Liver (tissue), 3 donors: ENCODE results near the gene MAPRE2.

ENCODE experiments used
- EGR1 ChIP-seq, 2 donors: IDR thresholded peaks; 2 replicates each; pipeline ENCODE4 v1.6.1; 2016 to 2018; ENCODE audit warnings: antibody characterized with exemption in 2 of 2, low read depth in 2 of 2
- FOXA1 ChIP-seq: IDR thresholded peaks from 2 replicates; pipeline ENCODE4 v1.6.1; 2016; ENCODE audit warnings: antibody characterized with exemption
- NR2F2 ChIP-seq: IDR thresholded peaks from 2 replicates; pipeline ENCODE4 v1.6.1; 2016; ENCODE audit warnings: antibody characterized with exemption
- REST ChIP-seq: IDR thresholded peaks from 2 replicates; pipeline ENCODE4 v1.6.1; 2016; ENCODE audit warnings: antibody characterized with exemption, mild to moderate bottlenecking
- SP1 ChIP-seq: IDR thresholded peaks from 2 replicates; pipeline ENCODE4 v1.6.1; 2018; ENCODE audit warnings: antibody characterized with exemption, mild to moderate bottlenecking
- TAF1 ChIP-seq: conservative IDR thresholded peaks from 2 replicates; pipeline ENCODE4 v1.6.1; 2016; ENCODE audit warnings: antibody characterized with exemption, mild to moderate bottlenecking
- YY1 ChIP-seq: IDR thresholded peaks from 2 replicates; pipeline ENCODE4 v1.6.1; 2016; ENCODE audit warnings: antibody characterized with exemption, mild to moderate bottlenecking
- ZBTB33 ChIP-seq: IDR thresholded peaks from 2 replicates; pipeline ENCODE4 v1.6.1; 2016; ENCODE audit warnings: antibody characterized with exemption
- TF ChIP-seq, protein P1 (sequence below): fragments of 150-350 bp; IDR thresholded peaks from 2 replicates; pipeline ENCODE4 v1.5.1; 2017; ENCODE audit warnings: improper control_type of control experiment, low read depth, low read length; ENCODE audit not compliant: missing input control
- TF ChIP-seq, protein P2 (sequence below): IDR thresholded peaks from 2 replicates; pipeline ENCODE4 v1.6.1; 2016; ENCODE audit warnings: antibody characterized with exemption
- donor health status: healthy.
- donor health status: healthy.

GRCh38 chr18:35076135-35076924 lies 35.1 kb downstream of the MAPRE2 start:
- TF ChIP-seq NR2F2, result no peak
- TF ChIP-seq REST, result no peak
- TF ChIP-seq, protein P1, sequence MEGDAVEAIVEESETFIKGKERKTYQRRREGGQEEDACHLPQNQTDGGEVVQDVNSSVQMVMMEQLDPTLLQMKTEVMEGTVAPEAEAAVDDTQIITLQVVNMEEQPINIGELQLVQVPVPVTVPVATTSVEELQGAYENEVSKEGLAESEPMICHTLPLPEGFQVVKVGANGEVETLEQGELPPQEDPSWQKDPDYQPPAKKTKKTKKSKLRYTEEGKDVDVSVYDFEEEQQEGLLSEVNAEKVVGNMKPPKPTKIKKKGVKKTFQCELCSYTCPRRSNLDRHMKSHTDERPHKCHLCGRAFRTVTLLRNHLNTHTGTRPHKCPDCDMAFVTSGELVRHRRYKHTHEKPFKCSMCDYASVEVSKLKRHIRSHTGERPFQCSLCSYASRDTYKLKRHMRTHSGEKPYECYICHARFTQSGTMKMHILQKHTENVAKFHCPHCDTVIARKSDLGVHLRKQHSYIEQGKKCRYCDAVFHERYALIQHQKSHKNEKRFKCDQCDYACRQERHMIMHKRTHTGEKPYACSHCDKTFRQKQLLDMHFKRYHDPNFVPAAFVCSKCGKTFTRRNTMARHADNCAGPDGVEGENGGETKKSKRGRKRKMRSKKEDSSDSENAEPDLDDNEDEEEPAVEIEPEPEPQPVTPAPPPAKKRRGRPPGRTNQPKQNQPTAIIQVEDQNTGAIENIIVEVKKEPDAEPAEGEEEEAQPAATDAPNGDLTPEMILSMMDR, result no peak
- no peak for TF ChIP-seq SP1
- TF ChIP-seq EGR1 (IDR thresholded peaks at IDR 0.05; ENCODE audit: low read depth in 2 of 2), result no peak
- no peak for TF ChIP-seq ZBTB33
- no peak for TF ChIP-seq FOXA1
- TF ChIP-seq YY1, result no peak
- no peak for TF ChIP-seq TAF1
- TF ChIP-seq, protein P2, sequence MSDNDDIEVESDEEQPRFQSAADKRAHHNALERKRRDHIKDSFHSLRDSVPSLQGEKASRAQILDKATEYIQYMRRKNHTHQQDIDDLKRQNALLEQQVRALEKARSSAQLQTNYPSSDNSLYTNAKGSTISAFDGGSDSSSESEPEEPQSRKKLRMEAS, result no peak
